Loucy (cell line): Measurements from ENCODE around the gene POLR2H.

ENCODE experiments used
- H2AFZ ChIP-seq: fragments of 200-600 bp; sonication (generic); 2 replicates; pipeline ENCODE4 v1.6.0; 2016; ENCODE audit warnings: antibody characterized with exemption, mild to moderate bottlenecking, low read length, moderate library complexity
- H3F3A ChIP-seq: fragments of 200-600 bp; 2 replicates; pipeline ENCODE4 v1.6.0; 2016; ENCODE audit warnings: antibody characterized with exemption, low read depth, mild to moderate bottlenecking
- H3K27me3 ChIP-seq: fragments of 200-600 bp; sonication (generic); 2 replicates; pipeline ENCODE4 v1.6.1; 2014; ENCODE audit warnings: low read length, mild to moderate bottlenecking; ENCODE audit not compliant: insufficient read depth, poor library complexity, severe bottlenecking
- H3K36me3 ChIP-seq: fragments of 200-600 bp; sonication (generic); 2 replicates; pipeline ENCODE4 v1.6.1; 2016; ENCODE audit warnings: low read length; ENCODE audit not compliant: insufficient read depth
- H3K4me1 ChIP-seq: fragments of 200-600 bp; sonication (generic); 2 replicates; pipeline ENCODE4 v1.5.1; 2014; ENCODE audit warnings: low read length, mild to moderate bottlenecking; ENCODE audit not compliant: insufficient read depth, poor library complexity, severe bottlenecking
- H3K4me2 ChIP-seq: fragments of 200-600 bp; sonication (generic); 2 replicates; pipeline ENCODE4 v1.6.0; 2014; ENCODE audit warnings: antibody characterized with exemption, low read length, low read depth, mild to moderate bottlenecking; ENCODE audit not compliant: poor library complexity, severe bottlenecking
- H3K4me3 ChIP-seq: fragments of 200-600 bp; sonication (generic); 2 replicates; pipeline ENCODE4 v1.5.1; 2014; ENCODE audit warnings: low read length, mild to moderate bottlenecking, mixed read lengths; ENCODE audit not compliant: poor library complexity, severe bottlenecking
- H3K79me2 ChIP-seq: fragments of 200-600 bp; sonication (generic); 2 replicates; pipeline ENCODE4 v1.6.1; 2014; ENCODE audit warnings: low read length; ENCODE audit not compliant: insufficient read depth
- H3K9ac ChIP-seq: fragments of 200-600 bp; sonication (generic); 2 replicates; pipeline ENCODE4 v1.6.0; 2014; ENCODE audit warnings: mild to moderate bottlenecking, low read depth, low read length, moderate library complexity; ENCODE audit not compliant: poor library complexity, severe bottlenecking
- H3K9me2 ChIP-seq: fragments of 200-600 bp; sonication (generic); replicated peaks from 2 replicates; pipeline ENCODE4 v1.6.1; 2016; ENCODE audit warnings: low read depth, low read length, mixed read lengths
- H3K9me3 ChIP-seq: fragments of 200-600 bp; sonication (generic); 2 replicates; pipeline ENCODE4 v1.6.1; 2014; ENCODE audit warnings: mild to moderate bottlenecking, antibody characterized with exemption, low read length, low read depth; ENCODE audit not compliant: insufficient read depth
- H4K20me1 ChIP-seq: fragments of 200-600 bp; sonication (generic); 2 replicates; pipeline ENCODE4 v1.6.0; 2014; ENCODE audit warnings: antibody characterized with exemption, low read length, mild to moderate bottlenecking; ENCODE audit not compliant: insufficient read depth, poor library complexity, severe bottlenecking
- EZH2phosphoT487 ChIP-seq: fragments of 200-600 bp; IDR thresholded peaks from 2 replicates; pipeline ENCODE4 v1.6.1; 2018; ENCODE audit warnings: antibody characterized with exemption, mild to moderate bottlenecking, moderate library complexity, borderline replicate concordance
- TF ChIP-seq, protein P1 (sequence below): fragments of 200-600 bp; sonication (generic); conservative IDR thresholded peaks from 2 replicates; pipeline ENCODE4 v1.5.1; 2014; ENCODE audit warnings: mild to moderate bottlenecking, antibody characterized with exemption, low read length

The POLR2H gene

GRCh38 chr3:184349563-184350470 is 11.7 kb upstream of the POLR2H start:
- Histone ChIP-seq H3K4me1 (no peaks in the 10 kb centered on the region), H3K79me2 (no peaks in the 10 kb centered on the region), H3K9me2 (no peaks in the 10 kb centered on the region), H3K4me2 (no peak overlapping the region), H3K9ac (no peak overlapping the region), H3K9me3 (no peaks in the 10 kb centered on the region), H3K4me3 (no peak overlapping the region), H3F3A (no peaks in the 10 kb centered on the region), H3K36me3 (no peaks in the 10 kb centered on the region), H3K27me3 (no peaks in the 10 kb centered on the region), H2AFZ (no peak overlapping the region), H4K20me1 (no peaks in the 10 kb centered on the region)
- TF ChIP-seq, protein P1, sequence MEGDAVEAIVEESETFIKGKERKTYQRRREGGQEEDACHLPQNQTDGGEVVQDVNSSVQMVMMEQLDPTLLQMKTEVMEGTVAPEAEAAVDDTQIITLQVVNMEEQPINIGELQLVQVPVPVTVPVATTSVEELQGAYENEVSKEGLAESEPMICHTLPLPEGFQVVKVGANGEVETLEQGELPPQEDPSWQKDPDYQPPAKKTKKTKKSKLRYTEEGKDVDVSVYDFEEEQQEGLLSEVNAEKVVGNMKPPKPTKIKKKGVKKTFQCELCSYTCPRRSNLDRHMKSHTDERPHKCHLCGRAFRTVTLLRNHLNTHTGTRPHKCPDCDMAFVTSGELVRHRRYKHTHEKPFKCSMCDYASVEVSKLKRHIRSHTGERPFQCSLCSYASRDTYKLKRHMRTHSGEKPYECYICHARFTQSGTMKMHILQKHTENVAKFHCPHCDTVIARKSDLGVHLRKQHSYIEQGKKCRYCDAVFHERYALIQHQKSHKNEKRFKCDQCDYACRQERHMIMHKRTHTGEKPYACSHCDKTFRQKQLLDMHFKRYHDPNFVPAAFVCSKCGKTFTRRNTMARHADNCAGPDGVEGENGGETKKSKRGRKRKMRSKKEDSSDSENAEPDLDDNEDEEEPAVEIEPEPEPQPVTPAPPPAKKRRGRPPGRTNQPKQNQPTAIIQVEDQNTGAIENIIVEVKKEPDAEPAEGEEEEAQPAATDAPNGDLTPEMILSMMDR: no peak
- TF ChIP-seq EZH2phosphoT487: no peak

- Histone ChIP-seq H4K20me1 (no peaks in the 10 kb centered on the region), H3K4me1 (no peaks in the 10 kb centered on the region), H3K36me3 (no peaks in the 10 kb centered on the region), H3K9me2 (no peaks in the 10 kb centered on the region), H3F3A (no peaks in the 10 kb centered on the region), H3K9me3 (no peaks in the 10 kb centered on the region), H3K27me3 (no peaks in the 10 kb centered on the region), H2AFZ (no peak overlapping the region), H3K79me2 (no peaks in the 10 kb centered on the region), H3K4me2 (no peak overlapping the region), H3K4me3 (no peak overlapping the region), H3K9ac (no peak overlapping the region)
- TF ChIP-seq, protein P1: no peak
- no peak for TF ChIP-seq EZH2phosphoT487
These were observed 10.9 kb upstream of the POLR2H start for GRCh38 chr3:184350618-184351017.

- Histone ChIP-seq H2AFZ (no peak overlapping the region), H3K9ac (no peak overlapping the region), H3K9me3 (no peaks in the 10 kb centered on the region), H3K4me2 (no peak overlapping the region), H3K9me2 (no peaks in the 10 kb centered on the region), H3K36me3 (no peaks in the 10 kb centered on the region), H3K79me2 (no peaks in the 10 kb centered on the region), H3K4me3 (no peak overlapping the region), H4K20me1 (no peaks in the 10 kb centered on the region), H3F3A (no peaks in the 10 kb centered on the region), H3K27me3 (no peaks in the 10 kb centered on the region), H3K4me1 (no peaks in the 10 kb centered on the region)
- TF ChIP-seq, protein P1: no peak
- no peak for TF ChIP-seq EZH2phosphoT487
These were observed 9.9 kb upstream of the POLR2H start for GRCh38 chr3:184351511-184352148.
